Osteocyte (in vitro differentiated cells): ENCODE measurements around the gene WHRN. TPM values are rescaled to one million over a fixed set of nuclear protein-coding genes. Genes with fewer than 3 reads are reported as not detected.

ENCODE experiments used
- DNase-seq: peaks from one replicate; pipeline ENCODE4 v3.0.0; 2021; ENCODE audit warnings: mixed read lengths; ENCODE audit not compliant: unreplicated experiment; ENCODE audit errors: extremely low spot score
- H3K27ac Mint-ChIP-seq: one replicate; pipeline ENCODE4 v1.8.0; 2021; ENCODE audit warnings: mild to moderate bottlenecking, mixed read lengths; ENCODE audit not compliant: unreplicated experiment
- H3K27me3 Mint-ChIP-seq: one replicate; pipeline ENCODE4 v1.8.0; 2021; ENCODE audit warnings: mixed read lengths; ENCODE audit not compliant: unreplicated experiment
- H3K36me3 Mint-ChIP-seq: one replicate; pipeline ENCODE4 v1.8.0; 2021; ENCODE audit warnings: mixed read lengths; ENCODE audit not compliant: unreplicated experiment
- H3K4me1 Mint-ChIP-seq: one replicate; pipeline ENCODE4 v1.8.0; 2021; ENCODE audit warnings: mixed read lengths; ENCODE audit not compliant: unreplicated experiment
- H3K4me3 Mint-ChIP-seq: one replicate; pipeline ENCODE4 v1.8.0; 2021; ENCODE audit warnings: mild to moderate bottlenecking, moderate library complexity, mixed read lengths; ENCODE audit not compliant: unreplicated experiment
- H3K9me3 Mint-ChIP-seq: one replicate; pipeline ENCODE4 v1.8.0; 2021; ENCODE audit warnings: mixed read lengths; ENCODE audit not compliant: unreplicated experiment
- CTCF ChIP-seq: fragments of 200-600 bp; sonication (generic); IDR thresholded peaks from 2 replicates; pipeline ENCODE4 v1.5.0; 2021; ENCODE audit warnings: antibody characterized with exemption, mild to moderate bottlenecking, moderate library complexity
- total RNA-seq: library from RNA; stranded (reverse); gene quantifications from 2 replicates; pipeline ENCODE4 v1.2.1, GENCODE V29; 2021

The WHRN gene
- total RNA-seq, 1 donor from 2014 or later, result 12.0 TPM

- Mint-ChIP-seq H3K36me3 (peaks cover 8% of the 10 kb centered on the region), H3K9me3 (no peaks in the 10 kb centered on the region), H3K27me3 (no peaks in the 10 kb centered on the region), H3K27ac (peak within 1 kb of the TSS; percentile 95), H3K4me1 (peaks cover 66% of the 10 kb centered on the region), H3K4me3 (peak within 1 kb of the TSS; percentile 87)
- peak; percentile 91 for DNase-seq
- TF ChIP-seq CTCF, result no peak
Observed at GRCh38 chr9:114387680-114388356, 117.5 kb downstream of the WHRN start, which contains the start of gene AKNA. AKNA (minus strand) TSS chr9:114387982; CDS start chr9:114381333, 6,649 bp downstream.

- H3K9me3 Mint-ChIP-seq, result no peaks in the 10 kb centered on the region
- no peaks in the 10 kb centered on the region for H3K27me3 Mint-ChIP-seq
- H3K4me3 Mint-ChIP-seq, result peak overlapping the region; percentile 87
- no peak for DNase-seq
- peak overlapping the region; percentile 95 for H3K27ac Mint-ChIP-seq
- peaks cover 74% of the 10 kb centered on the region for H3K4me1 Mint-ChIP-seq
- peaks cover 8% of the 10 kb centered on the region for H3K36me3 Mint-ChIP-seq
- no peak for TF ChIP-seq CTCF
Observed at GRCh38 chr9:114386886-114387679, 118.2 kb downstream of the WHRN start.

GRCh38 chr9:114386361-114386885, 118.8 kb downstream of the WHRN start:
- Mint-ChIP-seq H3K4me3 (peak overlapping the region; percentile 87), H3K27me3 (no peaks in the 10 kb centered on the region), H3K27ac (peak overlapping the region; percentile 95), H3K9me3 (no peaks in the 10 kb centered on the region), H3K36me3 (peaks cover 8% of the 10 kb centered on the region), H3K4me1 (peaks cover 76% of the 10 kb centered on the region)
- TF ChIP-seq CTCF, result no peak
- DNase-seq, result no peak

- Mint-ChIP-seq H3K27ac (peak overlapping the region; percentile 95), H3K4me1 (peaks cover 74% of the 10 kb centered on the region), H3K9me3 (no peaks in the 10 kb centered on the region), H3K27me3 (no peaks in the 10 kb centered on the region), H3K36me3 (peaks cover 5% of the 10 kb centered on the region), H3K4me3 (peak overlapping the region; percentile 87)
- no peak for TF ChIP-seq CTCF
- DNase-seq, result peak; percentile 89
Observed at GRCh38 chr9:114385397-114386181, 119.7 kb downstream of the WHRN start.
